ENCODE results near the gene LETM1.
A peak's percentile ranks its signal among the peaks of the same experiment; 100 is the strongest.

The LETM1 gene

GRCh38 chr4:1863297-1864033 is 7.5 kb upstream of the LETM1 start:
- Histone ChIP-seq H3K27me3 (ENCODE audit: insufficient read depth, low read length) (peaks cover 99% of the 10 kb centered on the region), H3K36me3 (ENCODE audit: insufficient read depth, low read length) (no peaks in the 10 kb centered on the region), H3K4me1 (ENCODE audit: insufficient read depth, low read length) (no peaks in the 10 kb centered on the region), H3K9ac (ENCODE audit: low read depth, low read length) (no peak overlapping the region), H3K4me3 (ENCODE audit: low read length) (no peak overlapping the region), H3K9me3 (ENCODE audit: insufficient read depth, low read depth, low read length) (no peaks in the 10 kb centered on the region), H3K27ac (ENCODE audit: low read depth, low read length) (no peak overlapping the region)
- WGBS = 89% methylated on average over 11 of the region's 11 CpGs

- Histone ChIP-seq H3K27ac (ENCODE audit: low read depth, low read length) (no peak overlapping the region), H3K4me3 (ENCODE audit: low read length) (no peak overlapping the region), H3K4me1 (ENCODE audit: insufficient read depth, low read length) (no peaks in the 10 kb centered on the region), H3K36me3 (ENCODE audit: insufficient read depth, low read length) (no peaks in the 10 kb centered on the region), H3K9me3 (ENCODE audit: insufficient read depth, low read depth, low read length) (no peaks in the 10 kb centered on the region), H3K27me3 (ENCODE audit: insufficient read depth, low read length) (peaks cover 99% of the 10 kb centered on the region), H3K9ac (ENCODE audit: low read depth, low read length) (no peak overlapping the region)
- WGBS = 70% methylated on average over 13 of the region's 14 CpGs
Measured at GRCh38 chr4:1862961-1863296, 7.0 kb upstream of the LETM1 start.

DNA sequence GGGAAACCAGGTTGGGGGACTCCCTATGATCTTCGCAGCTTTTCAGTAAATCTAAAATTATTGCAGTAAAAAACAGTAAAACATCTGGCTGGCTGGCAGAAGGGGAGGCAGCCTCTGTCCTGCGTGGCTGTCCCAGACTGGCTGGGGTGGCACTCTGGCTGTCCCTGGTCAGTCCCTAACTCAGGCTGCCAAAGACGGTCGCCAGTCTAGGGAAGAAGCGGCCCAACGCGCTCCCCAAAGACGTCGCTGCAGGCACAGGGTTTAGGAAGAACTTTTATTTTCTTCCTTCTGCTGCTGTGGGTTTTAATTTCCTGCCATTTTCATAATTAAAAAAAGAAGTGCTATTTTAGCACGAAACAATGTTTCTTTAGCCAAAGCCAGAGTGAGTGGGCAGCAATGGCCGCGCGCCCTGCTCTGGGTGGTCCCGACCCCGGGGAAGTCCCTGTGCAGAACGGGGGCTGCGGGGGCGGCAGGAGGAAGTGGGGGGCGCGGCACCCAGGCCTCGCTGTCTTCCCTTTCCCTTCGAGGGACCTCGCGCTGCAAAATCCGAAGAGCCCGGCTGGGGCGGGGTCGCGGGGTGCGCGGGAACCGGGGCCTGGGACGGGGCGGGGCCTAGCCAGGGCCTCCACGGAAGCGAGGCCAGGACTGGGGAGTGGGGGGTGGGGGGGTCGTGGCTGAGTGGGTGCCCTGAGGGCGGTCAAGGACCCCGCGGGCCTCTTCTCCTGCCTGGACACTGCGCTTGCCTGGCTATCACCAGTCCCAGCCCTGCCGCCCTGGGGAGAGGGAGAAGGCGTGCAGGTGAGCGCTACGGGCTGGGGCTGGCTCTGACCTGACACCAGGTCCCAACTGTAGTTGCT is 6.3 kb upstream of the LETM1 start:
- 33% methylated on average over 45 of the region's 45 CpGs for WGBS
- Histone ChIP-seq H3K4me3 (ENCODE audit: low read length) (peak overlapping the region; percentile 29), H3K27me3 (ENCODE audit: insufficient read depth, low read length) (peaks cover 99% of the 10 kb centered on the region), H3K9me3 (ENCODE audit: insufficient read depth, low read depth, low read length) (no peaks in the 10 kb centered on the region), H3K4me1 (ENCODE audit: insufficient read depth, low read length) (peaks cover under 1% of the 10 kb centered on the region; the same call in 1 of the 2 replicates), H3K27ac (ENCODE audit: low read depth, low read length) (no peak overlapping the region), H3K36me3 (ENCODE audit: insufficient read depth, low read length) (no peaks in the 10 kb centered on the region), H3K9ac (ENCODE audit: low read depth, low read length) (no peak overlapping the region)

- H3K27me3 ChIP-seq (ENCODE audit: insufficient read depth, low read length) = peaks cover 85% of the 10 kb centered on the region
Measured at GRCh38 chr4:1859389-1859753, 3.4 kb upstream of the LETM1 start.

GRCh38 chr4:1857931-1858330 is 2.0 kb upstream of the LETM1 start:
- Histone ChIP-seq H3K27me3 (ENCODE audit: insufficient read depth, low read length) (peaks cover 71% of the 10 kb centered on the region), H3K4me3 (ENCODE audit: low read length) (no peak overlapping the region), H3K9ac (ENCODE audit: low read depth, low read length) (no peak overlapping the region), H3K9me3 (ENCODE audit: insufficient read depth, low read depth, low read length) (no peaks in the 10 kb centered on the region), H3K27ac (ENCODE audit: low read depth, low read length) (no peak overlapping the region), H3K36me3 (ENCODE audit: insufficient read depth, low read length) (no peaks in the 10 kb centered on the region; the same call in 1 of the 2 replicates), H3K4me1 (ENCODE audit: insufficient read depth, low read length) (peaks cover 4% of the 10 kb centered on the region; the same call in 1 of the 2 replicates)
- 91% methylated on average over 5 of the region's 5 CpGs for WGBS

More at GRCh38 chr4:1859389-1859753, 3.4 kb upstream of the LETM1 start:
- Histone ChIP-seq H3K9me3 (ENCODE audit: insufficient read depth, low read depth, low read length) (no peaks in the 10 kb centered on the region), H3K4me3 (ENCODE audit: low read length) (no peak overlapping the region), H3K36me3 (ENCODE audit: insufficient read depth, low read length) (no peaks in the 10 kb centered on the region), H3K9ac (ENCODE audit: low read depth, low read length) (no peak overlapping the region), H3K27ac (ENCODE audit: low read depth, low read length) (no peak overlapping the region), H3K4me1 (ENCODE audit: insufficient read depth, low read length) (peaks cover 4% of the 10 kb centered on the region; the same call in 1 of the 2 replicates)
- WGBS = 63% methylated on average over 1 of the region's 1 CpG

GRCh38 chr4:1856943-1857699 is 1.2 kb upstream of the LETM1 start:
- no peak overlapping the region for H3K27ac ChIP-seq (ENCODE audit: low read depth, low read length)
- H3K9ac ChIP-seq (ENCODE audit: low read depth, low read length) = peak overlapping the region; percentile 75
- peaks cover 4% of the 10 kb centered on the region; the same call in 1 of the 2 replicates for H3K4me1 ChIP-seq (ENCODE audit: insufficient read depth, low read length)

DNA sequence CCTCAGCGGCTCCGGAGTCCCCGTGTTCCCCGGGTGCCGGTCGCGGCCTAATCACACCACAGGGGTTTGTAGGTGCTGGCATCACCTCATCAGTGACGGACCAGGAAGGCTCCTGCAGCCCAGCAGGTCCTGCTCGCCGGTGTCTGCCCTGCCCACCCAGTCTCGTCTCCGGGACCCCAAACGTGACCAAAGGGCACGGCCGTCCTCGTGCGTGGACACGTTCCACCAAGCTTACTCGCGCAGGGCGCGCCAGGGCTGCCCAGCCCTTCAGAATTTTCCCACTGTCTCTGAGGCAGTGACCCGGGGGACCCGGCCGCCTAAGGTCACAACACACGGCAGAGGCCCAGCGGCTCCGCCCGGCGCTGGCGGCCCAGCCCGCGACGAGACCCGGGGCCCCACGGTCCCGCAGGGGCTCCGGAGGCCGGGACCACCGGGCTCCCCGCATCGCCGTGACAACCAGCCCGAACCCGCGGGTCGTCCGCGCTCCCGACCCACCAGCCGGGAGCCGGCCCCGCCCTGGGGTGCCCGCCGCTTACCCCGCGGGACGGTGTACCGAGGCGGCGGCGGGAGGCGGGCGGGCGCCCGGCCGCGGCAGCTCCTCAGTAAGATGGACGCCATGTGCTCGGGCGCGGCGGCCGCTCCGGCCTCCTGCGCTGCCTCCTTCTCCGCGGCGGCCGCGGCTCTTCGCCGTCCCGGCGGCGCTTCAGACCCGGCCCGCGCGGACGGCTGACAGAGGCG is 454 bp downstream of the LETM1 start:
- WGBS = 1% methylated on average over 92 of the region's 92 CpGs
- Histone ChIP-seq H3K4me3 (ENCODE audit: low read length) (peak overlapping the region; percentile 86), H3K9ac (ENCODE audit: low read depth, low read length) (peak overlapping the region; percentile 80), H3K36me3 (ENCODE audit: insufficient read depth, low read length) (no peaks in the 10 kb centered on the region; the same call in 1 of the 2 replicates), H3K27ac (ENCODE audit: low read depth, low read length) (no peak overlapping the region), H3K4me1 (ENCODE audit: insufficient read depth, low read length) (peaks cover 4% of the 10 kb centered on the region; the same call in 1 of the 2 replicates), H3K27me3 (ENCODE audit: insufficient read depth, low read length) (peaks cover 47% of the 10 kb centered on the region), H3K9me3 (ENCODE audit: insufficient read depth, low read depth, low read length) (no peaks in the 10 kb centered on the region)

More at GRCh38 chr4:1856943-1857699, 1.2 kb upstream of the LETM1 start:
- peaks cover 63% of the 10 kb centered on the region for H3K27me3 ChIP-seq (ENCODE audit: insufficient read depth, low read length)
- no peaks in the 10 kb centered on the region; the same call in 1 of the 2 replicates for H3K36me3 ChIP-seq (ENCODE audit: insufficient read depth, low read length)
- H3K4me3 ChIP-seq (ENCODE audit: low read length) = peak overlapping the region; percentile 86
- no peaks in the 10 kb centered on the region for H3K9me3 ChIP-seq (ENCODE audit: insufficient read depth, low read depth, low read length)
- WGBS = 25% methylated on average over 32 of the region's 32 CpGs

GRCh38 chr4:1854752-1855151 is 1.2 kb downstream of the LETM1 start:
- no CpG with 5 or more reads among the region's 1 CpG for WGBS
- Histone ChIP-seq H3K9me3 (ENCODE audit: insufficient read depth, low read depth, low read length) (no peaks in the 10 kb centered on the region), H3K27me3 (ENCODE audit: insufficient read depth, low read length) (peaks cover 40% of the 10 kb centered on the region), H3K4me1 (ENCODE audit: insufficient read depth, low read length) (peaks cover 4% of the 10 kb centered on the region; the same call in 1 of the 2 replicates), H3K27ac (ENCODE audit: low read depth, low read length) (no peak overlapping the region), H3K9ac (ENCODE audit: low read depth, low read length) (no peak overlapping the region), H3K36me3 (ENCODE audit: insufficient read depth, low read length) (no peaks in the 10 kb centered on the region; the same call in 1 of the 2 replicates), H3K4me3 (ENCODE audit: low read length) (peak overlapping the region; percentile 86)

- no peaks in the 10 kb centered on the region; the same call in 1 of the 2 replicates for H3K36me3 ChIP-seq (ENCODE audit: insufficient read depth, low read length)
- peaks cover 4% of the 10 kb centered on the region; the same call in 1 of the 2 replicates for H3K4me1 ChIP-seq (ENCODE audit: insufficient read depth, low read length)
- H3K4me3 ChIP-seq (ENCODE audit: low read length) = no peak overlapping the region
- H3K9me3 ChIP-seq (ENCODE audit: insufficient read depth, low read depth, low read length) = no peaks in the 10 kb centered on the region
- H3K27me3 ChIP-seq (ENCODE audit: insufficient read depth, low read length) = peaks cover 24% of the 10 kb centered on the region
- H3K27ac ChIP-seq (ENCODE audit: low read depth, low read length) = no peak overlapping the region
- WGBS = 89% methylated on average over 8 of the region's 9 CpGs
- H3K9ac ChIP-seq (ENCODE audit: low read depth, low read length) = no peak overlapping the region
Measured at GRCh38 chr4:1852904-1853623, 2.9 kb downstream of the LETM1 start.

Measured in HUES64 (cell line).